Gastroesophageal sphincter (tissue), 4 donors: ENCODE results near the gene ZNF554. TPM values are rescaled to one million over a fixed set of nuclear protein-coding genes. Genes with fewer than 3 reads are reported as not detected.
A peak's percentile ranks its signal among the peaks of the same experiment; 100 is the strongest.

Experiments
- ATAC-seq: fragments of 150-250 bp; one replicate; pipeline ENCODE4 v1.9.1; 2016; ENCODE audit warnings: mild to moderate bottlenecking, moderate library complexity
- H3K27ac ChIP-seq, 4 donors: fragments of 200-600 bp; sonication (generic) in 3 of 4; 1 replicate in 3 of 4; 2 replicates in 1 of 4; pipeline ENCODE4 v1.5.1; 2016 to 2019
- H3K27me3 ChIP-seq: fragments of 200-600 bp; sonication (generic); one replicate; pipeline ENCODE4 v1.5.1; 2019
- H3K36me3 ChIP-seq, 2 donors: fragments of 200-600 bp; sonication (generic); one replicate each; pipeline ENCODE4 v1.5.1; 2019; ENCODE audit warnings: control low read depth in 1 of 2
- H3K4me1 ChIP-seq, 3 donors: fragments of 200-600 bp; sonication (generic); 1 replicate in 2 of 3; 2 replicates in 1 of 3; pipeline ENCODE4 v1.5.1; 2016 to 2019; ENCODE audit warnings: control low read depth in 2 of 3
- H3K4me3 ChIP-seq, 2 donors: fragments of 200-600 bp; sonication (generic); one replicate each; pipeline ENCODE4 v1.5.1; 2019; ENCODE audit warnings: mild to moderate bottlenecking in 1 of 2, moderate library complexity in 1 of 2
- H3K9me3 ChIP-seq, 3 donors: fragments of 200-600 bp; sonication (generic); one replicate each; pipeline ENCODE4 v1.5.1; 2017 to 2019; ENCODE audit warnings: control low read depth in 2 of 3
- CTCF ChIP-seq, 4 experiments: fragments of 200-600 bp in 2 of 4; fragments of 450-650 bp in 2 of 4; sonication (generic) in 1 of 4; IDR thresholded peaks; one replicate each; pipeline ENCODE4 v1.5.1; 2017 to 2019; ENCODE audit warnings: antibody characterized with exemption in 4 of 4, mild to moderate bottlenecking in 2 of 4, moderate library complexity in 2 of 4
- EP300 ChIP-seq: sonication (generic); formaldehyde crosslinking; IDR thresholded peaks from one replicate; pipeline ENCODE4 v1.6.1; 2017; ENCODE audit warnings: antibody characterized with exemption, mild to moderate bottlenecking
- POLR2A ChIP-seq, 2 donors: fragments of 450-650 bp; IDR thresholded peaks; one replicate each; pipeline ENCODE4 v1.6.1; 2017; ENCODE audit warnings: antibody characterized with exemption in 2 of 2, mild to moderate bottlenecking in 2 of 2, moderate library complexity in 1 of 2
- POLR2AphosphoS5 ChIP-seq: sonication (generic); formaldehyde crosslinking; IDR thresholded peaks from one replicate; pipeline ENCODE4 v1.6.1; 2017; ENCODE audit warnings: antibody characterized with exemption
- WGBS, 2 donors: methylation state at CpG; one replicate each; pipeline ENCODE4 v1.1.5; 2018; ENCODE audit warnings: low coverage in 1 of 2; 5-methylcytosine and 5-hydroxymethylcytosine counted together
- total RNA-seq, 4 donors: library from RNA; depleted of rRNA; stranded (reverse); fragments of >200 nt; gene quantifications; one replicate each; pipeline ENCODE4 v1.1.0, GENCODE V29; 2016

ZNF554 gene
- total RNA-seq, 4 donors from 2014 or later: 3.5 to 7.8 (median 5.5) TPM

GRCh38 chr19:2774953-2775555 is 44.6 kb upstream of the ZNF554 start:
- Histone ChIP-seq H3K4me3 (peak overlapping the region in 1 of 2 donors; percentile 29), H3K4me1 (peaks cover 0 to 81% (median 30%) of the 10 kb centered on the region in 3 donors)

GRCh38 chr19:2775556-2776430 is 43.9 kb upstream of the ZNF554 start:
- H3K4me1 ChIP-seq: peaks cover 0 to 81% (median 29%) of the 10 kb centered on the region in 3 donors
- peak overlapping the region in 3 of 4 donors; percentile 67 to 76 (median 70) for H3K27ac ChIP-seq

More at GRCh38 chr19:2774953-2775555, 44.6 kb upstream of the ZNF554 start:
- WGBS, 2 donors: no CpG with 5 or more reads among the region's 24 CpGs
- H3K9me3 ChIP-seq: no peaks in the 10 kb centered on the region
- ATAC-seq: peak; percentile 2
- peak overlapping the region in 3 of 4 donors; percentile 67 to 76 (median 70) for H3K27ac ChIP-seq
- H3K36me3 ChIP-seq: peaks cover 0 to 40% of the 10 kb centered on the region in 2 donors
- no peak for TF ChIP-seq EP300
- TF ChIP-seq CTCF (IDR thresholded peaks at IDR 0.05): no peak
- TF ChIP-seq POLR2A (IDR thresholded peaks at IDR 0.05): no peak
- TF ChIP-seq POLR2AphosphoS5: no peak
- no peaks in the 10 kb centered on the region for H3K27me3 ChIP-seq

GRCh38 chr19:2777952-2778683 is 41.5 kb upstream of the ZNF554 start:
- Histone ChIP-seq H3K36me3 (peaks cover 0 to 32% of the 10 kb centered on the region in 2 donors), H3K4me1 (peaks cover 0 to 81% (median 31%) of the 10 kb centered on the region in 3 donors), H3K27me3 (no peaks in the 10 kb centered on the region), H3K27ac (peak overlapping the region in 2 of 4 donors; percentile 4 to 16), H3K4me3 (no peak overlapping the region), H3K9me3 (no peaks in the 10 kb centered on the region)
- no peak for ATAC-seq
- TF ChIP-seq EP300 (no peak), POLR2AphosphoS5 (no peak), POLR2A (IDR thresholded peaks at IDR 0.05) (no peak), CTCF (IDR thresholded peaks at IDR 0.05) (no peak)
- WGBS, 2 donors: 71 to 87% methylated on average over 8 to 9 of the region's 19 CpGs

More at GRCh38 chr19:2775556-2776430, 43.9 kb upstream of the ZNF554 start:
- Histone ChIP-seq H3K4me3 (peak overlapping the region in 1 of 2 donors; percentile 29), H3K9me3 (no peaks in the 10 kb centered on the region), H3K27me3 (no peaks in the 10 kb centered on the region), H3K36me3 (peaks cover 0 to 40% of the 10 kb centered on the region in 2 donors)
- ATAC-seq: peak; percentile 42
- TF ChIP-seq EP300 (no peak), POLR2AphosphoS5 (no peak), POLR2A (IDR thresholded peaks at IDR 0.05) (no peak), CTCF (IDR thresholded peaks at IDR 0.05) (no peak)
- WGBS, 2 donors: 67 to 75% methylated on average over 17 to 26 of the region's 29 CpGs

- peak overlapping the region in 2 of 4 donors; percentile 4 to 16 for H3K27ac ChIP-seq
- no peak overlapping the region for H3K4me3 ChIP-seq
- peaks cover 0 to 29% of the 10 kb centered on the region in 2 donors for H3K36me3 ChIP-seq
- H3K27me3 ChIP-seq: no peaks in the 10 kb centered on the region
- ATAC-seq: no peak
- peaks cover 0 to 86% (median 31%) of the 10 kb centered on the region in 3 donors for H3K4me1 ChIP-seq
- TF ChIP-seq POLR2A (IDR thresholded peaks at IDR 0.05) (no peak), CTCF (IDR thresholded peaks at IDR 0.05) (no peak), POLR2AphosphoS5 (no peak), EP300 (no peak)
- WGBS, 2 donors: 68% methylated on average over 7 of the region's 14 CpGs; no CpG with 5 or more reads in 1 of the 2 donors
- no peaks in the 10 kb centered on the region for H3K9me3 ChIP-seq
These were observed 40.4 kb upstream of the ZNF554 start for GRCh38 chr19:2779121-2779740.
